Measurements from ENCODE around the gene VIL1.

DNA sequence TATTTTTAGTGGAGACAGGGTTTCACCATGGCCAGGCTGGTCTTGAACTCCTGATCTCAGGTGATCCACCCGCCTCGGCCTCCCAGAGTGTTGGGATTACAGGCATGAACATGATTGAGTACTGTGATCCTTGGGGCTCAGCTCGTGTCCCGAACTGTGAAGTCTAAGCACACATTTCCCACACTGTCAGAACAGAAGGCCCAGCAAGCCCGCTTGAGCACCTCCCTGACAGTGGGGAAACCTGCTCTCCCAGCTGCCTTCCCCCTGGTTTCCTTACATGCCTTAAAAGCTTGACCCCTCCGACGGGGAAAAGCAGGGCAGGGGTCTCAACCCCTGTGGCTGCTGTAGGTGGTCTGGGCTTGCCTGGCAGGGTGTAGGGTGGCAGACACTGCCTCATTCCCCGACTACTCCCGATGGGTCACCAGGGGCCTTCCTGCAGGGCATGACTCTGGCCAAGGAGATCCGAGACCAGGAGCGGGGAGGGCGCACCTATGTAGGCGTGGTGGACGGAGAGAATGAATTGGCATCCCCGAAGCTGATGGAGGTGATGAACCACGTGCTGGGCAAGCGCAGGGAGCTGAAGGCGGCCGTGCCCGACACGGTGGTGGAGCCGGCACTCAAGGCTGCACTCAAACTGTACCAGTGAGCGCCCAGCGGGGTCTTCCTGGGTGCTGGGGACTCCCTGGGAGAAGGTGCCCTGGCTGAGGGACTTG, 10.1 kb downstream of the VIL1 start:
- TF ChIP-seq, protein P1, sequence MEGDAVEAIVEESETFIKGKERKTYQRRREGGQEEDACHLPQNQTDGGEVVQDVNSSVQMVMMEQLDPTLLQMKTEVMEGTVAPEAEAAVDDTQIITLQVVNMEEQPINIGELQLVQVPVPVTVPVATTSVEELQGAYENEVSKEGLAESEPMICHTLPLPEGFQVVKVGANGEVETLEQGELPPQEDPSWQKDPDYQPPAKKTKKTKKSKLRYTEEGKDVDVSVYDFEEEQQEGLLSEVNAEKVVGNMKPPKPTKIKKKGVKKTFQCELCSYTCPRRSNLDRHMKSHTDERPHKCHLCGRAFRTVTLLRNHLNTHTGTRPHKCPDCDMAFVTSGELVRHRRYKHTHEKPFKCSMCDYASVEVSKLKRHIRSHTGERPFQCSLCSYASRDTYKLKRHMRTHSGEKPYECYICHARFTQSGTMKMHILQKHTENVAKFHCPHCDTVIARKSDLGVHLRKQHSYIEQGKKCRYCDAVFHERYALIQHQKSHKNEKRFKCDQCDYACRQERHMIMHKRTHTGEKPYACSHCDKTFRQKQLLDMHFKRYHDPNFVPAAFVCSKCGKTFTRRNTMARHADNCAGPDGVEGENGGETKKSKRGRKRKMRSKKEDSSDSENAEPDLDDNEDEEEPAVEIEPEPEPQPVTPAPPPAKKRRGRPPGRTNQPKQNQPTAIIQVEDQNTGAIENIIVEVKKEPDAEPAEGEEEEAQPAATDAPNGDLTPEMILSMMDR (IDR thresholded peaks at IDR 0.05; ENCODE audit: poor library complexity, severe bottlenecking): no peak
- TF ChIP-seq, protein P2, sequence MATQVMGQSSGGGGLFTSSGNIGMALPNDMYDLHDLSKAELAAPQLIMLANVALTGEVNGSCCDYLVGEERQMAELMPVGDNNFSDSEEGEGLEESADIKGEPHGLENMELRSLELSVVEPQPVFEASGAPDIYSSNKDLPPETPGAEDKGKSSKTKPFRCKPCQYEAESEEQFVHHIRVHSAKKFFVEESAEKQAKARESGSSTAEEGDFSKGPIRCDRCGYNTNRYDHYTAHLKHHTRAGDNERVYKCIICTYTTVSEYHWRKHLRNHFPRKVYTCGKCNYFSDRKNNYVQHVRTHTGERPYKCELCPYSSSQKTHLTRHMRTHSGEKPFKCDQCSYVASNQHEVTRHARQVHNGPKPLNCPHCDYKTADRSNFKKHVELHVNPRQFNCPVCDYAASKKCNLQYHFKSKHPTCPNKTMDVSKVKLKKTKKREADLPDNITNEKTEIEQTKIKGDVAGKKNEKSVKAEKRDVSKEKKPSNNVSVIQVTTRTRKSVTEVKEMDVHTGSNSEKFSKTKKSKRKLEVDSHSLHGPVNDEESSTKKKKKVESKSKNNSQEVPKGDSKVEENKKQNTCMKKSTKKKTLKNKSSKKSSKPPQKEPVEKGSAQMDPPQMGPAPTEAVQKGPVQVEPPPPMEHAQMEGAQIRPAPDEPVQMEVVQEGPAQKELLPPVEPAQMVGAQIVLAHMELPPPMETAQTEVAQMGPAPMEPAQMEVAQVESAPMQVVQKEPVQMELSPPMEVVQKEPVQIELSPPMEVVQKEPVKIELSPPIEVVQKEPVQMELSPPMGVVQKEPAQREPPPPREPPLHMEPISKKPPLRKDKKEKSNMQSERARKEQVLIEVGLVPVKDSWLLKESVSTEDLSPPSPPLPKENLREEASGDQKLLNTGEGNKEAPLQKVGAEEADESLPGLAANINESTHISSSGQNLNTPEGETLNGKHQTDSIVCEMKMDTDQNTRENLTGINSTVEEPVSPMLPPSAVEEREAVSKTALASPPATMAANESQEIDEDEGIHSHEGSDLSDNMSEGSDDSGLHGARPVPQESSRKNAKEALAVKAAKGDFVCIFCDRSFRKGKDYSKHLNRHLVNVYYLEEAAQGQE (IDR thresholded peaks at IDR 0.05; ENCODE audit: borderline replicate concordance): no peak
- TF ChIP-seq RAD21 (conservative IDR thresholded peaks at IDR 0.05) (no peak), EZH2 (IDR thresholded peaks at IDR 0.05; ENCODE audit: borderline replicate concordance, insufficient read depth, low read length, poor library complexity, severe bottlenecking) (no peak), EP300 (conservative IDR thresholded peaks at IDR 0.05; ENCODE audit: poor library complexity, severe bottlenecking) (no peak), POLR2AphosphoS5 (IDR thresholded peaks at IDR 0.05) (no peak), SMC3 (conservative IDR thresholded peaks at IDR 0.05; ENCODE audit: poor library complexity) (no peak), TAF1 (IDR thresholded peaks at IDR 0.05; ENCODE audit: low read depth) (no peak)
